CD14-positive monocyte (primary cell): Measurements from ENCODE around the gene KCNN4. TPM values are rescaled to one million over a fixed set of nuclear protein-coding genes. Genes with fewer than 3 reads are reported as not detected.
A peak's percentile ranks its signal among the peaks of the same experiment; 100 is the strongest.
"Not testable (repeated sequence)": the region's sequence is repeated elsewhere in the genome, so short reads cannot be mapped to it uniquely, and the experiment has no call there.

Experiments
- DNase-seq, 3 donors: peaks; one replicate each; pipeline ENCODE4 v3.0.0-alpha.2; 2011 to 2022
- H2AFZ ChIP-seq: 2 replicates; pipeline ENCODE4 v1.6.0; 2012; ENCODE audit warnings: mild to moderate bottlenecking, low read depth, low read length, inconsistent platforms; ENCODE audit not compliant: insufficient read depth, poor library complexity, severe bottlenecking
- H3K27ac ChIP-seq, 2 donors: 1 replicate in 1 of 2; 2 replicates in 1 of 2; pipeline ENCODE4 v1.5.1; 2012 to 2013; ENCODE audit warnings: low read length in 2 of 2, control low read depth in 1 of 2, inconsistent platforms in 1 of 2, low read depth in 1 of 2, mild to moderate bottlenecking in 1 of 2
- H3K27me3 ChIP-seq, 2 donors: one replicate each; pipeline versions ENCODE4 v1.6.0 to v1.6.1; 2011 to 2013; ENCODE audit warnings: low read length in 2 of 2; ENCODE audit not compliant: control insufficient read depth in 2 of 2, insufficient read depth in 2 of 2
- H3K36me3 ChIP-seq, 2 donors: replicated peaks in 1 of 2; 1 replicate in 1 of 2; 2 replicates in 1 of 2; pipeline versions ENCODE4 v1.5.1 to v1.6.1; 2012 to 2013; ENCODE audit warnings: low read length in 2 of 2, control low read depth in 1 of 2, inconsistent platforms in 1 of 2, mild to moderate bottlenecking in 1 of 2; ENCODE audit not compliant: insufficient read depth in 2 of 2, control insufficient read depth in 1 of 2
- H3K4me1 ChIP-seq, 2 donors: 1 replicate in 1 of 2; 2 replicates in 1 of 2; pipeline versions ENCODE4 v1.5.1 to v1.6.1; 2012 to 2013; ENCODE audit warnings: low read length in 2 of 2, control low read depth in 1 of 2, inconsistent platforms in 1 of 2, mild to moderate bottlenecking in 1 of 2, moderate library complexity in 1 of 2; ENCODE audit not compliant: insufficient read depth in 2 of 2, control insufficient read depth in 1 of 2
- H3K4me2 ChIP-seq: replicated peaks from 2 replicates; pipeline ENCODE3; 2012; ENCODE audit warnings: low read length, moderate library complexity, mild to moderate bottlenecking; ENCODE audit not compliant: poor library complexity, severe bottlenecking; ENCODE audit errors: extremely low read depth
- H3K4me3 ChIP-seq, 3 experiments: fragments of 200-600 bp in 1 of 3; sonication (generic) in 1 of 3; replicated peaks in 1 of 3; 1 replicate in 2 of 3; 2 replicates in 1 of 3; pipeline ENCODE4 v1.5.1; 2011 to 2013; ENCODE audit warnings: low read length in 3 of 3, mild to moderate bottlenecking in 3 of 3, control low read depth in 2 of 3, low read depth in 2 of 3, inconsistent platforms in 1 of 3, moderate library complexity in 1 of 3
- H3K79me2 ChIP-seq: 2 replicates; pipeline ENCODE4 v1.6.0; 2012; ENCODE audit warnings: mild to moderate bottlenecking, control low read depth, inconsistent platforms, low read length, moderate library complexity; ENCODE audit not compliant: insufficient read depth
- H3K9ac ChIP-seq: 2 replicates; pipeline ENCODE4 v1.6.0; 2017; ENCODE audit warnings: low read length, mild to moderate bottlenecking; ENCODE audit not compliant: insufficient read depth, poor library complexity, severe bottlenecking
- H3K9me3 ChIP-seq, 2 donors: replicated peaks in 1 of 2; 1 replicate in 1 of 2; 2 replicates in 1 of 2; pipeline versions ENCODE4 v1.5.1 to v1.6.1; 2012 to 2013; ENCODE audit warnings: low read length in 2 of 2, control low read depth in 1 of 2; ENCODE audit not compliant: control insufficient read depth in 1 of 2, insufficient read depth in 1 of 2
- H4K20me1 ChIP-seq: 2 replicates; pipeline ENCODE4 v1.6.0; 2012; ENCODE audit warnings: mild to moderate bottlenecking, low read length, control low read depth, moderate library complexity; ENCODE audit not compliant: insufficient read depth
- H3K27ac Mint-ChIP-seq, 7 donors: one replicate each; pipeline ENCODE4 v1.8.0; 2020; ENCODE audit warnings: mild to moderate bottlenecking in 7 of 7, mixed read lengths in 7 of 7, moderate library complexity in 6 of 7, inconsistent platforms in 2 of 7
- H3K27me3 Mint-ChIP-seq, 3 donors: one replicate each; pipeline ENCODE4 v1.8.0; 2021 to 2022; ENCODE audit warnings: low read depth in 3 of 3, mild to moderate bottlenecking in 3 of 3, mixed read lengths in 3 of 3, moderate library complexity in 3 of 3, inconsistent platforms in 1 of 3
- H3K36me3 Mint-ChIP-seq, 2 donors: one replicate each; pipeline ENCODE4 v1.8.0; 2020; ENCODE audit warnings: mixed read lengths in 2 of 2, inconsistent platforms in 1 of 2, mild to moderate bottlenecking in 1 of 2
- H3K4me1 Mint-ChIP-seq: one replicate; pipeline ENCODE4 v1.8.0; 2020; ENCODE audit warnings: mild to moderate bottlenecking, mixed read lengths
- H3K4me3 Mint-ChIP-seq, 2 donors: one replicate each; pipeline ENCODE4 v1.8.0; 2020; ENCODE audit warnings: mild to moderate bottlenecking in 2 of 2, mixed read lengths in 2 of 2, moderate library complexity in 1 of 2
- H3K9me3 Mint-ChIP-seq, 7 donors: one replicate each; pipeline ENCODE4 v1.8.0; 2020 to 2022; ENCODE audit warnings: mixed read lengths in 7 of 7, mild to moderate bottlenecking in 6 of 7, moderate library complexity in 6 of 7, inconsistent platforms in 2 of 7
- CTCF ChIP-seq: fragments of 200-600 bp; IDR thresholded peaks from one replicate; pipeline ENCODE4 v1.8.0; 2022; ENCODE audit warnings: antibody characterized with exemption, mild to moderate bottlenecking
- WGBS: methylation state at CpG from one replicate; pipeline ENCODE4 v1.1.5; 2013; ENCODE audit warnings: missing lambda C conversion rate; ENCODE audit not compliant: insufficient coverage; 5-methylcytosine and 5-hydroxymethylcytosine counted together
- intact Hi-C, 2 donors: fragments of 100-400 bp; cut with micrococcal nuclease; formaldehyde crosslinking; loops; one replicate each; pipeline versions ENCODE4 v1.15.0 to v1.15.1; 2023
- polyA plus RNA-seq, 3 donors: library from polyadenylated mRNA; depleted of rRNA in 1 of 3; unstranded in 2 of 3; stranded (reverse) in 1 of 3; fragments of 300-500 nt in 2 of 3; fragments of >200 nt in 1 of 3; fragmentation: Illumina TruSeq in 2 of 3; gene quantifications; 1 replicate in 2 of 3; 2 replicates in 1 of 3; pipeline ENCODE4 v1.2.3, GENCODE V29; 2012 to 2021

The KCNN4 gene
- polyA plus RNA-seq, 3 donors: 12.9 to 70.4 (median 17.1) TPM

GRCh38 chr19:43766755-43767043, 14.1 kb downstream of the KCNN4 start:
- Histone ChIP-seq H3K9ac (no peak overlapping the region), H3K9me3 (no peaks in the 10 kb centered on the region), H4K20me1 (no peaks in the 10 kb centered on the region), H3K4me2 (peak overlapping the region; percentile 33), H3K27me3 (no peaks in the 10 kb centered on the region), H3K36me3 (peaks cover 44 to 47% of the 10 kb centered on the region in 2 donors), H3K4me1 (peaks cover 80 to 84% of the 10 kb centered on the region in 2 donors), H3K4me3 (peak overlapping the region in 1 of 3 experiments; percentile 24), H3K27ac (peak overlapping the region; percentile 65 to 81), H3K79me2 (peaks cover 29% of the 10 kb centered on the region), H2AFZ (no peak overlapping the region)
- Mint-ChIP-seq H3K36me3 (peaks cover 42 to 64% of the 10 kb centered on the region in 2 donors), H3K4me3 (no peak overlapping the region), H3K27ac (peak overlapping the region; percentile 90 to 98 (median 93)), H3K9me3 (peaks cover 0 to 2% (median 0%) of the 10 kb centered on the region in 7 donors), H3K27me3 (peaks cover 0 to 3% (median 0%) of the 10 kb centered on the region in 3 donors), H3K4me1 (peaks cover 87% of the 10 kb centered on the region)
- no peak for DNase-seq
- WGBS: 100% methylated on average over 1 of the region's 4 CpGs
- intact Hi-C loops: loop anchor here in 1 of 2 donors (5.0 kb wide), 1 partner anchor 99 kb away; no protein-coding TSS in a partner anchor
- peak; percentile 56 for TF ChIP-seq CTCF

- peaks cover 77% of the 10 kb centered on the region for H3K4me1 Mint-ChIP-seq
- peaks cover 0 to 1% (median 0%) of the 10 kb centered on the region in 3 donors for H3K27me3 Mint-ChIP-seq
Measured at GRCh38 chr19:43765109-43765876, 15.5 kb downstream of the KCNN4 start.

GRCh38 chr19:43764684-43765083, 16.1 kb downstream of the KCNN4 start:
- Mint-ChIP-seq H3K36me3 (peaks cover 25 to 44% of the 10 kb centered on the region in 2 donors), H3K4me1 (peaks cover 71% of the 10 kb centered on the region), H3K27ac (peak overlapping the region; percentile 90 to 98 (median 93)), H3K4me3 (peak overlapping the region in 1 of 2 donors; percentile 69)
- 72% methylated on average over 8 of the region's 8 CpGs for WGBS
- peaks cover 24 to 28% of the 10 kb centered on the region in 2 donors for H3K36me3 ChIP-seq
- H2AFZ ChIP-seq, H4K20me1 ChIP-seq, H3K9me3 ChIP-seq, H3K27me3 Mint-ChIP-seq, H3K9ac ChIP-seq, DNase-seq, H3K27me3 ChIP-seq, H3K9me3 Mint-ChIP-seq: not testable (repeated sequence)
- peaks cover 64 to 67% of the 10 kb centered on the region in 2 donors for H3K4me1 ChIP-seq
- H3K27ac ChIP-seq: peak overlapping the region; percentile 65 to 81
- H3K79me2 ChIP-seq: peaks cover 21% of the 10 kb centered on the region
- H3K4me3 ChIP-seq: peak overlapping the region in 1 of 3 experiments; percentile 20
- intact Hi-C loops: loop anchor here in 1 of 2 donors (1.0 to 5.0 kb wide), 2 partner anchors 8 to 97 kb away; no protein-coding TSS in a partner anchor
- H3K4me2 ChIP-seq: peak overlapping the region; percentile 33

More at GRCh38 chr19:43765109-43765876, 15.5 kb downstream of the KCNN4 start:
- peaks cover 70 to 73% of the 10 kb centered on the region in 2 donors for H3K4me1 ChIP-seq
- peak overlapping the region; percentile 36 for H3K9ac ChIP-seq
- peak overlapping the region; percentile 65 to 81 for H3K27ac ChIP-seq
- peak overlapping the region; percentile 33 for H3K4me2 ChIP-seq
- H4K20me1 ChIP-seq: no peaks in the 10 kb centered on the region
- peak overlapping the region; percentile 90 to 98 (median 93) for H3K27ac Mint-ChIP-seq
- no peak overlapping the region for H2AFZ ChIP-seq
- no peak for TF ChIP-seq CTCF
- H3K9me3 Mint-ChIP-seq: peaks cover 0 to 2% (median 0%) of the 10 kb centered on the region in 7 donors
- peak overlapping the region; percentile 16 to 69 for H3K4me3 Mint-ChIP-seq
- H3K4me3 ChIP-seq: peak overlapping the region in 1 of 3 experiments; percentile 28
- peaks cover 25% of the 10 kb centered on the region for H3K79me2 ChIP-seq
- no peaks in the 10 kb centered on the region for H3K9me3 ChIP-seq
- no peaks in the 10 kb centered on the region for H3K27me3 ChIP-seq
- DNase-seq: peak; percentile 89 to 97 (median 96)
- peaks cover 30 to 50% of the 10 kb centered on the region in 2 donors for H3K36me3 Mint-ChIP-seq
- 2% methylated on average over 9 of the region's 16 CpGs for WGBS
- intact Hi-C loops: loop anchor here in 1 of 2 donors (1.0 to 5.0 kb wide), 2 partner anchors 9 to 98 kb away; no protein-coding TSS in a partner anchor
- peaks cover 30 to 34% of the 10 kb centered on the region in 2 donors for H3K36me3 ChIP-seq
